HG03280 (cell line): ENCODE data around the gene MZB1.

ENCODE experiments used
- ATAC-seq: cut with Tn5 transposase; IDR thresholded peaks from one replicate; pipeline ENCODE4 v1.9.1; 2021; ENCODE audit warnings: mild to moderate bottlenecking, moderate library complexity; ENCODE audit not compliant: unreplicated experiment

Gene MZB1

DNA sequence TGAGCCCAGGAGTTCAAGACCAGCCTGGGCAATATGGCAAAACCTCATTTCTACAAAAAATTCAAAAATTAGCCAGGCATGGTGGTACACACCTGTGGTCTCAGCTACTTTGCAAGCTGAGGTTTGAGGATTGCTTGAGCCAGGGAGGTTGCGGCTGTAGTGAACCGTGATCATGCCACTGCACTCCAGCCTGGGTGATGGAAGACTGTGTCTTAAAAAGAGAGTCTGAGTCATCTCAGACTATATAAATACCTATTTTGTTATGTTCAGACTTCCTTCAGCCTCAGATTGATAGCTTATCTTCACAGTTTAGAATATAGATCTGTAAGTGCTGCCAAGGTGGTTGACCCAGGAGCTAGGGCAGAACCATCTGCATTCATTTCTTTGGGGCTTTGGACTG lies 49.7 kb downstream of the MZB1 start:
- no peak for ATAC-seq
